ENCODE results near the gene NDUFAF3.
A peak's percentile ranks its signal among the peaks of the same experiment; 100 is the strongest.

NDUFAF3 gene

GRCh38 chr3:49021813-49022687 is at the start of gene NDUFAF3:
TSS of gene NDUFAF3 (plus strand) at chr3:49022121. CDS start at chr3:49022145, 24 bp downstream.
- DNase-seq: peak; percentile 84

GRCh38 chr3:48974076-48974864 is 47.7 kb upstream of the NDUFAF3 start:
- DNase-seq: no peak

- no peak for DNase-seq
These were observed 42.5 kb upstream of the NDUFAF3 start for GRCh38 chr3:48979451-48979850.

- DNase-seq: no peak
These were observed 41.6 kb upstream of the NDUFAF3 start for GRCh38 chr3:48980295-48980694.

- no peak for DNase-seq
These were observed 39.9 kb upstream of the NDUFAF3 start for GRCh38 chr3:48982016-48982415.

- DNase-seq: no peak
These were observed 39.2 kb upstream of the NDUFAF3 start for GRCh38 chr3:48982686-48983085.

- no peak for DNase-seq
These were observed 38.8 kb upstream of the NDUFAF3 start for GRCh38 chr3:48983096-48983495.

GRCh38 chr3:48984663-48985062 is 37.3 kb upstream of the NDUFAF3 start:
- DNase-seq: no peak

- DNase-seq: no peak
These were observed 36.0 kb upstream of the NDUFAF3 start for GRCh38 chr3:48985831-48986376.

GRCh38 chr3:48989126-48989795 is 32.7 kb upstream of the NDUFAF3 start:
- DNase-seq: no peak

GRCh38 chr3:48989796-48990635 is 31.9 kb upstream of the NDUFAF3 start, which contains the start of gene P4HTM:
TSS of gene P4HTM (plus strand) at chr3:48990241. CDS start at chr3:48990257, 16 bp downstream.
- DNase-seq: peak; percentile 13

GRCh38 chr3:48990636-48991469 is 31.1 kb upstream of the NDUFAF3 start:
- peak; percentile 33 for DNase-seq

GRCh38 chr3:48991851-48992545 is 29.9 kb upstream of the NDUFAF3 start:
- DNase-seq: no peak

- DNase-seq: no peak
These were observed 28.1 kb upstream of the NDUFAF3 start for GRCh38 chr3:48993834-48994233.

- DNase-seq: no peak
These were observed 25.3 kb upstream of the NDUFAF3 start for GRCh38 chr3:48996640-48997039.

GRCh38 chr3:48997102-48997635 is 24.8 kb upstream of the NDUFAF3 start:
- DNase-seq: no peak

- DNase-seq: peak; percentile 68
These were observed 23.9 kb upstream of the NDUFAF3 start for GRCh38 chr3:48997714-48998637.

GRCh38 chr3:48999085-48999858 is 22.6 kb upstream of the NDUFAF3 start:
- DNase-seq: peak; percentile 35

All from DMS79 treated with DMSO at 0.1 percent for 48 hours (cell line).